Measurements from ENCODE around the gene PCSK7.
"Not testable (repeated sequence)": the region's sequence is repeated elsewhere in the genome, so short reads cannot be mapped to it uniquely, and the experiment has no call there.

The PCSK7 gene

DNA sequence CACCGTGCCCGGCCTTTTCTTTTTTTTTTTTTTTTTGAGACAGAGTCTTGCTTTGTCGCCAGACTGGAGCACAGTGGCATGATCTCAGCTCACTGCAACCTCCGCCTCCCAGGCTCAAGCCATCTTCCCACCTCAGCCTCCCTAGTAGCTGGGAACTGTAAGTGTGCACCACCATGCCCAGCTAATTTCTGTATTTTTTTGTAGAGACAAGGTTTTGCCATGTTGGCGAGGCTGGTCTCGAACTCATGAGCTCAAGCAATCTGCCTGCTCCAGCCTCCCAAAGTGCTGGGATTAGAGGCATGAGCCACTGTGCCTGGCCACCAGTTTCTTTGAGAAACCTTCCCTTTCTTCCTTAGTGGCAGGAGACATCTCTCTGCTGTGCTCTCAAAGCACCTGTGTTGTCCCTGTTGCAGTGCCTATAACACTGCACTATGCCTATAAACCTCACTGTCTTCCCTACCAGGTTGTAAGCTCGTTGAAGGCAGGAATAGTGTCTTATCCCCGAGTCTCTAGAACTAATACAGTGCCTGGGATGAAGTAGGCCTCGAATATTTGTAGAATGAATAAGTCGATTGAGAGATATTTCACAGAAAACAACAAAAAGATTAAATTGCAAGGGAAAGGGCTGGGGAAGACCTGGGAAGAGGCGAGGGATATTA, 19.0 kb downstream of the PCSK7 start:
- no peak for DNase-seq

DNA sequence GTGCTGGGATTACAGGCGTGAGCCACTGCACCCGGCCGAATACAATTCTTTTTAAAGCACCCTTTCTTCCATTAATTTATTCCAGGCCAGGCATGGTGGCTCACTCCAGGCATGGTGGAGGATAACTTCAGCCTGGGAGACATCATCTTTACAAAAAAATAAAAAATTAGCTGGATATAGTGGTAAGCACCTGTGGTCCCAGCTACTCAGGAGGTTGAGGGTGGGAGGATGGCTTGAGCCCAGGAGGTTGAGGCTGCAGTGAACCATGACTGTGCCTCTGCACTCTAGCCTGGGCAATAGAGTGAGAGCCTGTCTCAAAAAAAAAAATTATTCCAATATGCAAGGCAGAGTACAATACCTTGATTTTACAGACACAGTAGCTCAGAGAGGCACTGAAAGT, 21.3 kb downstream of the PCSK7 start:
- no peak for DNase-seq

DNA sequence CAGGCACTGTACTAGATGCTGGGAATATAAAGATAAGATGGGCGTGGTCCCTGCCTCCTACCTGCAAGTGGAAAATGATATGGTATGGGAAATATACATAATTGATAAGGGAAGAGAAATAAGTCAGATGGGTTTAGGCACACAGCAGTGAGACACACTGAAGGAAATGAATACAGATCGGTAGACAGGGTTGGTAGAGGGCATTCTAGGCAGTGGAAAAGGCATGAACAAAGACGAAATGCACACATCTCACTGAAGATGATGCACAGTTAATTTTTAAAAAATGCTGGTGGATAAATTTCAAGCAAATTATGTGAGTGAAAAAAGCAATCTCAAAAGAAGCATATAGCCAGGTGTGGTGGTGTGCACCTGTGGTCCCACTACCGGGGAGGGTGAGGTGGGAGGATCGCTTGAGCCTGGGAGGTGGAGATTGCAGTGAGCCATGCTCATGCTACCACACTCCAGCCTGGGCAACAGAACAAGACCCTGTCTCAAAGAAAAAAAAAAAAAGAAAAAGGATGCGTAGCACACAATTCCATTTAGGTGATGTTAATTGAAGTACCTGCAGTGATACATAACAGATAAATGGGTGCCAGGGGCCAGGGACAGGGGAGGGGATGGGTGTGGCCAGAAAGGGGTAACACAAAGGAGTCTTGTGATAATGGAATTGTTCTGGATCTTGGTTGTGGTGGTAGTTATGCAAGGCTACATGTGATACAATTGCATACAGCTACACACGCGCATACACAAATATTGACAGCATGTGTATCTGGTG, 22.3 kb downstream of the PCSK7 start:
- DNase-seq = not testable (repeated sequence)

DNA sequence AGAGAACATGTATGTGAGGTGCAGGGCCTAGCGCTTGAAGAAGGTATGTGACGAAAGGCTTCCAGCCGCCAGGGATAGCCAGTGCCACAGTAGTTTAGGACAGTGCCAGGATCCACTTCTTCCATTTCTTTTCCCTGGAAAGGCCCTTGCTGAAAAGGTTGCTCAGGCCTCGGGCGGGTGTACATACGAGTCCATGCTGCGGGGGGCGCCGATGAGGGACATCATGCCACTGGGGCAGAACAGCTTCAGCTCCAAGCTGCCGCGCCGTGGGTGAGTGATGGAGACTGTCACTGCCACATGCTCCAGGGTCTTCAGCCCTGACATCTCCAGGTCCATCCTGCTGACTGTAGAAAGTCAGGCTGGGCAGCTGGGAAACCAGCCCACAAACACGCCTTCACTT, 23.2 kb downstream of the PCSK7 start:
- not testable (repeated sequence) for DNase-seq

DNA sequence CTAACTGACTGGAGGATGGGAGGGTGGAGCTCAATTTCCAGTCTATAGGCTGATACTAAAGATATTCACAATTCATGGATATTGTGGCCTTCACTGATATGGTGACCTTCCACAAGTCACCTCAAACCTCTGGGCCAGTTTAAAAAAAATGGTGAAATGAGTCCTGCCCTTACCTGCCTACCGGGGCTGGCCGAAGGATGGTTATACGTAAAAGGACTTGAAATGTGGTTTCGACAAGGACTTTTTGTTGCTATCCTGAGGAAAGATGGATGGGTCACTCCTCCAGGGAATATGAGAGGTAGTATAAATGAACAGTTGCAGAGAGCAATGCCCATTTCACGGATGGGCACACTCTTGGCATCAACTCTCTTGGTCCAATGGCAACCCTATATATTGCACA, 24.4 kb downstream of the PCSK7 start:
- not testable (repeated sequence) for DNase-seq

DNA sequence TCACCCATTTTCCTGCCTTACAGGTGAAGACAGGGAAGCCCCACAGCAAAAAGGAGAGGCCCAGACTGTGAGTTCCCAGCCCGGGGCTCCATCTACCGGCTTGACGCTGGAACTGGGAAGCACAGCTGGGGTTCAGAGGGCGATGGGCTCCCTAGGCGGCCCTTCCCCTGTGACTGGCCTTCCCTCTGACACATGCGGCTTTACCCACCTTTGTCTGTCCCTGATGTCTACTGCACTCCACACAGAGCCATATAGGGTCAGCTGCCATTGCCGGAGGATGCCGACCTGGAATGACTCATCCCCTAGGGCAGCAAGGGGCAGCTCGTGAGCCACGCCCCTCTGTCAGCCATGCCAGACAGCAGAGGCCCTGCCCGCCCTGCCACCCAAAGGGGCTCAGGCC, 25.0 kb downstream of the PCSK7 start:
- DNase-seq = not testable (repeated sequence)

DNA sequence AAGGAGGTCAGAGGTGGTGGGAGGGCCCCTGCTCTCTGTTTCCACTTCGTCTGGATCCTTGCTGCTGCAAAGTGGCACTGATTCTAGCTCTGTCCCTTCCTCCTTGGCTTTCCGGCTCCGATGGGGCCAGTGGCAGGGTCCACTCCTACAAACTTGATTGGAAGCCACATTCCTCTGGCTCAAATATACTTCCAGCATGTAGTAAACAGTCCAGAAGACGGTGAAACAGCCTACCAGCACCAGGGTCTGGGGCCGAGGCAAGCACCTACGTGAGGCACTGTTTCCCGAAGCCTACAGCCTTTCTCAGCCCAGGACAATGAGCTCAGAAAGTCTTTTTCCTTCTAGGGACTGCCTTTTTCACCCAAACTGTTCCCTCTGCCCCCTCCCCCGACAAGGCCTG, 25.8 kb downstream of the PCSK7 start:
- not testable (repeated sequence) for DNase-seq

DNA sequence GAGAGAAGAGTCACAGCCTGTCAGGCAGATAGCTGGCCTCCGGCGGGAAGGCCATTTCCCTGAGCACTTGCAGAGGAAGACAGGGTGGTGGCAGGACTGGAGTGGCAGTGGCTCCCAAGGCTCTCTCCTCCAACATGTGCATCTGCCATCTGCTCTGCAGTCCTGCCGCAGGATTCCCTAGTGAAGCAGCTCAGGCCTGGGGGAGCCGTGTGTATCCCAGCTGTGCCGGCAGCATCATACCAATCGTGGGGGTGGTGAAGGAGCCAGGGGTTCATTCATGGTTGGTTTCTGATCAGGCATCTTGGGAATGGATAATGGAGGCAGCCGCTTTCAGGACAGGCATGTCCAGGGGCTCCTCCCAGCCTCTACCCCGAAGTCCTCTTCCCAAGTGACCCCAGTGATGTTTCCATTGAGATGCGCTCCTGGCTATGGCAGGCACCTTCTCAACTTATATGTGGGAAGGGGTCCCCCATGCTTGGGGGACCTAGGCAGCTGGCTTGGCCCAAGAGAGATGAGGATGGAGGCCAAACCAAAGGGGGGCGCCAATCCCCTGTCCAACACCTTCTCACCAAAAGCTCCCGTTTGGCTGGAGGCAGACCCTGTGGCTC, 26.6 kb downstream of the PCSK7 start:
- DNase-seq = no peak

DNA sequence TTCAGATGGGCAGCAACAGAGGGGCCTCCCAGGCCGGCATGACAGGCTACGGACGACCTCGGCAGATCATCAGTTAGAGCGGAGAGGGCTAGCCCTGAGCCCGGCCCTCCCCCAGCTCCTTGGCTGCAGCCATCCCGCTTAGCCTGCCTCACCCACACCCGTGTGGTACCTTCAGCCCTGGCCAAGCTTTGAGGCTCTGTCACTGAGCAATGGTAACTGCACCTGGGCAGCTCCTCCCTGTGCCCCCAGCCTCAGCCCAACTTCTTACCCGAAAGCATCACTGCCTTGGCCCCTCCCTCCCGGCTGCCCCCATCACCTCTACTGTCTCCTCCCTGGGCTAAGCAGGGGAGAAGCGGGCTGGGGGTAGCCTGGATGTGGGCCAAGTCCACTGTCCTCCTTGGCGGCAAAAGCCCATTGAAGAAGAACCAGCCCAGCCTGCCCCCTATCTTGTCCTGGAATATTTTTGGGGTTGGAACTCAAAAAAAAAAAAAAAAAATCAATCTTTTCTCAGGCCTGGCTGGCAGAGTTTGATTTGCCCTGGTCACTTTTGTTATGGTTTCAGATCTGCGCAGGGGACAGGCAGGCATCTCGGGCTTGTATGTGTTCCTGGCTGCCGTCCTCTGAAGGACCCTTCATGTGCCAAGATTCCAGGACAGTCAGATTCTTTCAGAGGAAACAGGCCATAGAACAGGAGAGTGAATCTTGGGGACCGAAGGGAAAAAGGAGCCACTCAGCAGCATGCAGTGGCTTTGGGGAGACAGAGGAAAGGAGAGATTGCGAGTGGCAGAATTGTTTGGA, 27.4 kb downstream of the PCSK7 start:
- DNase-seq = no peak

DNA sequence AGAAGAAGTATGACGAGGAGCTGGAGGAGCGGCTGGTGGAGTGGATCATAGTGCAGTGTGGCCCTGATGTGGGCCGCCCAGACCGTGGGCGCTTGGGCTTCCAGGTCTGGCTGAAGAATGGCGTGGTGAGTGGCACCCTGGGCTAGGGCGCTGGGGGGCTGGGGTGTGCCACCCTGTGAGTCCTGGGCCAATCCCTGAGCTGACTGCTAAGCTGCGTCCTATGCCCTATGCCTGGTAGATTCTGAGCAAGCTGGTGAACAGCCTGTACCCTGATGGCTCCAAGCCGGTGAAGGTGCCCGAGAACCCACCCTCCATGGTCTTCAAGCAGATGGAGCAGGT, 28.8 kb downstream of the PCSK7 start:
- no peak for DNase-seq

DNA sequence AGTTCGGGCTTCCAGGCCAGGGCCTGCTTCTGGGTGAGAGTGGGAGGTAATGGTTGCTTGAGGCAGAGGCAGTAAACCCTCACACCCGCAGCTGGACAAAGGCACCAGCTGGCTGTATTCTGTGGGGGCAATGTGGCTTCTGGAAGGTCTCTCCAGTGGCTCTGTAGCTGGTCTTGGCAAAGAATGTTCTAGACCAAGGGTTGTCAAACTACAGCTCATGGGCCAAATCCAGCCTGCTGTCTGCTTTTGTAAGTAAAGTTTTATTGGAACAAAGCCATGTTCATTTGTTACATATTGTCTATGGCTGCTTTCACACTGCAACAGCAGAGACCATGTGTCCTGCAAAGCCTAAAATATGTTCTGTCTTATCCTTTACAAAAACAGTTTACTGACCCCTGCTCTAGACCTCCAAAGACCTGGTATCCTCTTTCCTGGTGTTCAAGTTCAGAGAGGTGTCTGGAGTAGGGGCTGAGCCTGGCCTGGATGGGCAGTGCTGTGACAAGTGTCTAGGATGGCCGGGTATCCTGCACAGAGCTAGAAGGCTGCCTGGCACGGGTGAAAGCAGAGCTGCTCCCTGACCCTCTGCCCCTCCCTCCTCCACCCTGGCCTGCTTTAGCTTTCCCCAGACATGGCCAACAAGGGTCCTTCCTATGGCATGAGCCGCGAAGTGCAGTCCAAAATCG, 29.3 kb downstream of the PCSK7 start:
- DNase-seq = no peak

DNA sequence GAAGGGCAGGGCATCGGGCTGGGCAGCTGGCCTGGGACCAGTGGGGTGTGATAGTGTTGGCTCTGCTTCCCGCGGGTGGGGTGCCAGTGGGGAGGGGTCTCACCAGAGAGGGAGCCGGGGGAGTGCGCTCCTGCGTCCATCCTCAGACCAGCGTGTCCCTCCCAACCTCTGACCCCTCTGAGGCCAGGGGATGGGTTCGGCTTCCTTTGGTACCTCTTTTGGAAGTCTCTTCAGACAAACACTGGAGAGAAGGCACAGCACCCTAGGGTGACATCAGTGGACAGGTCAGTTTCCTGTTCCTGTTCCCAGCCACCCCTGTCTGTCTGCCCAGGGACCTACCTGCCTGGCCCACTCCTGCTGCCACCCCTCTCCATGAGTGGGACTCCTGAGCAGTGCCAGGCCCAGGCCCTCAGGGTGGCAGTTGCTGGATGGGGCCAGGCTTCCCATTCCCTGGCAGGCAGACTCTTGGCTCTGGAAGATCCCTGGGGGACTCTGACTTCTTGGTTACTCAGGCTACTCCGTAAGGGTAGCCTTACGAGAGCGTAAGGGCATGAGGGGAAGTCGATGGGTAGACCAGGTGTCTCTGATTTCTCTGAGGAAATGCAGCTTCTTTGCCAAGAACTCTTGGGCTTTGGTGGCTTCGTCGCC, 30.1 kb downstream of the PCSK7 start:
- no peak for DNase-seq

DNA sequence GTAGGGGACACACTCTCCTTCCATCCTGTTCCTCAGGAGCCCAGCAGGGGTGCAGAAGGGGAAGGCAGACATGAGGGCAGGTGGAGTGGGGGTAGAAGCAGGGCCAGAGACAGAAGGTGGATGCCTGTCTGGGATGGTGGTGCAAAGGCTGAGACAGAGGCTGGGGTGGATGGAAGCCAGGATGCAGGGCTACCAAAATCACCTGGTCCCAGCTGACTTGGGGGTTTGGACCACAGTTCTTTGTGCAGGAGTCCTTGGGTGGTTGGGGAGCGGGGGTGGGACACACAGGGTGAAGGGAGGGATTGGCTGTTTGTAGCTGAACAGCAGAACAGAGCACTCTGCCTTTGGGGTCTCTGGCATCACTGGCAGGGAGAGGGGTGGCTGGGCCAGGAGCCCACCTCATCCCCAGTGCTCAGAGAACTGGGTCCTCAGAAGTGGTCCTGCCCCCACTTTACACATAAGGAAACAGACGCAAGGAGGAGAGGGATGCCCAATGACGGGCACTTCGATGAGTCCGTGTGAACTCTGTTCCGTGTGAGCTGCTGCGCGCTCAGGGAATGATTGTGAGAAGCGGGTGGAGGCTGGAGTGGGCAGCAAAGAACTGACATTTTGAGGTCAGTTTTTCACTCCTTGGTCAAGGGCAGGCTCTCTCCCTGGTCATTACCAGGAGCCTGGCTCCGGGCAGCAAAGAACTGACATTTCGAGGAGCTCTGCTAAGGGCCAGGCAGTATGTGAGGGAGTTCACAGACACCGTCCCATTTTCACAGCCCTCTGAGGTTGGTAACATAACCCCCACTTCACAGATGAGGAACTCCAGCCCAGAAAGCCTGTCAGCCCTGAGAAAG, 30.8 kb downstream of the PCSK7 start:
- DNase-seq = no peak

DNA sequence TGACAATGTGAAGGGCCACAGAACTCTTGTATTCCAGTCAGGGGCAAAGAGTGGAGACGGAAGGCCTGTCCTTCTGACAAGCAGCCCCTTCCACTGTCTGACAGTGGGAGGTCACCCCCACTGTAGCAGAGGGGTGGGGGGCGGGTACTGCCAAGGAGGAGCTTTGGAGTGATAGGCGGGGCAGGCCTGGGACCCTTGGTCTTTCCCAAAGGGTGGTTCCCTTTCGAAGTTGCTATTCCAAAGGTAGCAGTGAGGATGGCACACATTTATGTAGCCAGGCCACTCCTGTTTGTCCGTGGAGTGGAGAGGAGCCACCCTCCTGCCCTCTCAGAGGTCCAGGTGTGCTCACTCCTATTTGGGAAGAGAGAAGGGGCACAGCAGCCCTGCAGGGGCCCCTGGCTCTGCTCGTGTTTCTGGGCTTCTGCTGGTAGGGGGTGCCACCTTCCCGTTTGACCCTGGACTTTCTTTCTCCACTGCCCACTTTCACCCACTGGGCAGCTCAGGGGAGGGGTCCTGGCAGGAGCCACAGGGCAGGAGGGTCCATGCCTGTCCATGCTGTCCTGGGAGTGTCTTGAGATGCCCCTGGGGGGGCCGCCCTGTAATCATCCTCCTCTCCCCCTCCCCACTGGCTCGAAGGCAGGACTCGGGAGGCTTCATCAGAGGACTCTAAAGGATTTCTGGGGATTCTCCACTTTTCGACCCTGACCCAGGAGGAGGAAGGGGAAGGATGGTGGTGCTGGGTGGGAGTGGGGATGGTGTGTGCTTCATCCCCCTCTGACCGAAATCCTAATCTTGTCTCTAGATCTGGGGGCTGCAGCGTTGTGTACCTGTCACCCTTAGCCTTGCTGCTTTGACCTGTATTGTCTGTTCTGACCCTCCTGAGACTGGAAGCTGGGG, 31.7 kb downstream of the PCSK7 start:
- no peak for DNase-seq

DNA sequence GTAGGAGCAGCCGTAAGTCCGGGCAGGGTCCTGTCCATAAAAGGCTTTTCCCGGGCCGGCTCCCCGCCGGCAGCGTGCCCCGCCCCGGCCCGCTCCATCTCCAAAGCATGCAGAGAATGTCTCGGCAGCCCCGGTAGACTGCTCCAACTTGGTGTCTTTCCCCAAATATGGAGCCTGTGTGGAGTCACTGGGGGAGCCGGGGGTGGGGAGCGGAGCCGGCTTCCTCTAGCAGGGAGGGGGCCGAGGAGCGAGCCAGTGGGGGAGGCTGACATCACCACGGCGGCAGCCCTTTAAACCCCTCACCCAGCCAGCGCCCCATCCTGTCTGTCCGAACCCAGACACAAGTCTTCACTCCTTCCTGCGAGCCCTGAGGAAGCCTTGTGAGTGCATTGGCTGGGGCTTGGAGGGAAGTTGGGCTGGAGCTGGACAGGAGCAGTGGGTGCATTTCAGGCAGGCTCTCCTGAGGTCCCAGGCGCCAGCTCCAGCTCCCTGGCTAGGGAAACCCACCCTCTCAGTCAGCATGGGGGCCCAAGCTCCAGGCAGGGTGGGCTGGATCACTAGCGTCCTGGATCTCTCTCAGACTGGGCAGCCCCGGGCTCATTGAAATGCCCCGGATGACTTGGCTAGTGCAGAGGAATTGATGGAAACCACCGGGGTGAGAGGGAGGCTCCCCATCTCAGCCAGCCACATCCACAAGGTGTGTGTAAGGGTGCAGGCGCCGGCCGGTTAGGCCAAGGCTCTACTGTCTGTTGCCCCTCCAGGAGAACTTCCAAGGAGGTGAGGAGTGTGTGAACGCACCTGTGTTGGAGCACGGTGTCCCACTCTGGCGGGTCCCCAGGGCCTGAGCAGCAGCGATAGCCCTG, 32.6 kb downstream of the PCSK7 start, which contains the start of gene TAGLN:
Gene TAGLN (plus strand): TSS at position 318 of the 863 bp plus-strand sequence. CDS start 3,644 bp downstream, outside the sequence.
- no peak for DNase-seq

DNA sequence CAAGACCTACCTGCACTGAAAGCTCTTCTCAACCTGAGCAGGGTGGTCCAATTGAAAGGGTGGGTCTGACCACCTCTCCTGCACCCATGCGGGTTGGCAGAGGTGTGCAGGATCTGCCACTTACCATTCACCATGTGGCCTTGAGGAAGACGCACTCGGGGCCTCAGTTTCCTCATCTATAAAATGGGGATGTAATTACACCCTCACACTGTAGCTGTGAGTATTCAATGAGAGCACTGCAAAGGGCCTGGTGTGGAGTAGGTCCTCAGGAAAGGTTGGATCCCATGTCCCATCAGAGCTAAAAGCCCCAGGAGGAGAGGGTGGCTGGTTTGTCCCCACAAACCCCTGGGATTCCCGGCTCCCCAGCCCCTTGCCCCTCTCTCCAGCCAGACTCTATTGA, 33.3 kb downstream of the PCSK7 start:
- DNase-seq = no peak

DNA sequence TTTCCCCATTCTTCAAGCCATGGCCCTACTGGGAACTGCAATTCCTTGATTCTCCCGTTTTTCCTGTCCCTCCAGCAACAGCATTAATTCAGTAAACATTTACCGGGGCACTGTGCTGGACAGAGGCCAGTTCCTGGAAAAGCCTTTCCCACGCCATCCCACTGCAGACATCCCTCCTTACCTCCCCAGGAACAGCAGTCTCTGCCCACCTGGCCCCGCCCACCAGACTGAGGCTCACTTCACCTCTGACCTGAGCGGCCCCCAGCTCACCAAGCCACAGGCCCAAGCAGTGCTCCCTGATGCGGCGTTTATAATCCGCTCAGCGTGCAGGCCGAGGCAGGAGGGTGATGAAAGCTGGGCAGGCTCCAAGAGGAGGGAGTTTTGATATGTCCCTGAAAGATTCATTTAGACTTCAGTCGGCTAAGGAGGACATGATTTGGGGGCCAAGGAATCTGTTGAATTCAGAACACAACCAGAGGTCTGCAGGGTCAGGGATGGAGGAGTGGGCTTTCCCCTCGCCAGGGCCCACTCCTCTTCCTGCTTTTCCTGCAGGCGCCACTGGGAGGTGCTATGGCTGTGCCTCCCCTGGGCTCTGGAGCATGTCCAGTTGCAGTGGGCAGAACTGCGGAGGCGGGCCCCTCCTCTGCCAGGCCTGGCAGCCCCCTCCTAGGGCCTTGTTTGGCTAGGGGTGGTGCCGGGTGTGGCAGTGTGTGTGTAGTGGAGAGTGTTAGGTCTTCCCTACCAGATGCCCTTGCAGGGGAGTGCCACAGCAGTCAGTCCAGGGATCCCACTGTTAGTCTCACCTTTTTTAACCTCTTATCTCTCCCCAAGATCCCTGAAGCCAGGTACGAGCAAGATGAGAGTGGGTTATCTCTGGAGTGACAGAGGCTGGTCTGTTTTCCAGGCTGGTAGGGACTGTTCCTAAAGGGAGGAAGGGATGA, 34.1 kb downstream of the PCSK7 start:
- no peak for DNase-seq

DNA sequence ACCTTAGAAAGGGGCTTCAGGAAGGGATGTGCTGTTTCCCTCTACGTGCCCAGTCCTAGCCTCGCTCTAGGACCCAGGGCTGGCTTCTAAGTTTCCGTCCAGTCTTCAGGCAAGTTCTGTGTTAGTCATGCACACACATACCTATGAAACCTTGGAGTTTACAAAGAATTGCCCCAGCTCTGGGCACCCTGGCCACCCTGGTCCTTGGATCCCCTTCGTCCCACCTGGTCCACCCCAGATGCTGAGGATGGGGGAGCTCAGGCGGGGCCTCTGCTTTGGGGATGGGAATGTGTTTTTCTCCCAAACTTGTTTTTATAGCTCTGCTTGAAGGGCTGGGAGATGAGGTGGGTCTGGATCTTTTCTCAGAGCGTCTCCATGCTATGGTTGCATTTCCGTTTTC, 34.9 kb downstream of the PCSK7 start:
- no peak for DNase-seq

All from activated CD4-positive, alpha-beta T cell treated with anti-CD3 and anti-CD28 coated beads, Interleukin-2, amount 50 U/mL, for 4 hours (primary cell).